HEK293 (cell line): ENCODE data around the gene LYPLA2.

ENCODE experiments used
- CTCF ChIA-PET: fragments of 350-600 bp; formaldehyde crosslinking; extraction: SDS; loops from one replicate; lab custom pipeline; 2021; ENCODE audit warnings: antibody characterized with exemption; lab: Yijun Ruan, JAX
- POLR2A ChIA-PET: fragments of 300-600 bp; formaldehyde crosslinking; extraction: SDS; loops from one replicate; lab custom pipeline; 2020; ENCODE audit warnings: antibody characterized with exemption, inconsistent platforms; lab: Yijun Ruan, JAX
- H3K27ac ChIP-seq: fragments of 200-500 bp; sonication (Bioruptor generic); 2 replicates; pipeline ENCODE4 v1.5.1; 2014; ENCODE audit warnings: low read depth, low read length, control low read depth, inconsistent platforms; ENCODE audit errors: extremely low read depth
- H3K36me3 ChIP-seq, 2 experiments: fragments of 200-500 bp in 1 of 2; sonication (Bioruptor generic) in 1 of 2; 1 replicate in 1 of 2; 2 replicates in 1 of 2; pipeline ENCODE4 v1.5.1; 2014 to 2017; ENCODE audit warnings: inconsistent platforms in 2 of 2, low read length in 2 of 2; ENCODE audit not compliant: control insufficient read depth in 2 of 2, insufficient read depth in 1 of 2
- H3K4me1 ChIP-seq: fragments of 200-500 bp; sonication (Bioruptor generic); 2 replicates; pipeline ENCODE4 v1.5.1; 2014; ENCODE audit warnings: mild to moderate bottlenecking, low read length, inconsistent platforms; ENCODE audit not compliant: control insufficient read depth, insufficient read depth
- H3K4me3 ChIP-seq: 2 replicates; pipeline ENCODE4 v1.5.1; 2011; ENCODE audit warnings: low read depth, mild to moderate bottlenecking, control low read depth, low read length, moderate library complexity
- H3K9me3 ChIP-seq: fragments of 200-500 bp; sonication (Bioruptor generic); 2 replicates; pipeline ENCODE4 v1.5.1; 2014; ENCODE audit warnings: low read depth, low read length, inconsistent platforms; ENCODE audit not compliant: control insufficient read depth, insufficient read depth
- EGR2 ChIP-seq: fragments of 450-650 bp; formaldehyde crosslinking; IDR thresholded peaks from 2 replicates; pipeline ENCODE4 v1.5.1; 2016; ENCODE audit warnings: low read depth, missing biosample characterization, missing genetic modification characterization
- SCRT2 ChIP-seq: fragments of 450-650 bp; formaldehyde crosslinking; IDR thresholded peaks from 2 replicates; pipeline ENCODE4 v1.5.1; 2016; ENCODE audit warnings: missing biosample characterization, missing genetic modification characterization
- TCF7L2 ChIP-seq: IDR thresholded peaks from 2 replicates; pipeline ENCODE4 v1.6.1; 2011; ENCODE audit warnings: low read depth, mild to moderate bottlenecking, inconsistent platforms, low read length, moderate library complexity, borderline replicate concordance
- ZNF146 ChIP-seq: fragments of 450-650 bp; formaldehyde crosslinking; IDR thresholded peaks from 2 replicates; pipeline ENCODE4 v1.5.1; 2016; ENCODE audit warnings: missing biosample characterization, missing genetic modification characterization
- ZNF2 ChIP-seq: fragments of 450-650 bp; formaldehyde crosslinking; IDR thresholded peaks from 2 replicates; pipeline ENCODE4 v1.5.1; 2016; ENCODE audit warnings: missing biosample characterization, missing genetic modification characterization
- ZNF202 ChIP-seq: fragments of 450-650 bp; formaldehyde crosslinking; IDR thresholded peaks from 2 replicates; pipeline ENCODE4 v1.5.1; 2016; ENCODE audit warnings: missing biosample characterization, missing genetic modification characterization, borderline replicate concordance
- ZNF292 ChIP-seq: fragments of 450-650 bp; formaldehyde crosslinking; IDR thresholded peaks from 2 replicates; pipeline ENCODE4 v1.5.1; 2016; ENCODE audit warnings: low read depth, missing biosample characterization, missing genetic modification characterization, borderline replicate concordance
- ZNF423 ChIP-seq: fragments of 450-650 bp; formaldehyde crosslinking; IDR thresholded peaks from 2 replicates; pipeline ENCODE4 v1.5.1; 2016; ENCODE audit warnings: missing biosample characterization, missing genetic modification characterization
- ZNF48 ChIP-seq: fragments of 450-650 bp; formaldehyde crosslinking; IDR thresholded peaks from 2 replicates; pipeline ENCODE4 v1.5.1; 2016; ENCODE audit warnings: missing biosample characterization, missing genetic modification characterization
- ZNF544 ChIP-seq: fragments of 450-650 bp; formaldehyde crosslinking; IDR thresholded peaks from 2 replicates; pipeline ENCODE4 v1.5.0; 2017; ENCODE audit warnings: missing biosample characterization, missing genetic modification characterization
- ZNF571 ChIP-seq: fragments of 450-650 bp; formaldehyde crosslinking; IDR thresholded peaks from 2 replicates; pipeline ENCODE4 v1.5.0; 2017; ENCODE audit warnings: missing biosample characterization, missing genetic modification characterization
- ZNF600 ChIP-seq: fragments of 450-650 bp; formaldehyde crosslinking; IDR thresholded peaks from 2 replicates; pipeline ENCODE4 v1.5.1; 2016; ENCODE audit warnings: missing biosample characterization, missing genetic modification characterization
- ZNF654 ChIP-seq: fragments of 450-650 bp; formaldehyde crosslinking; IDR thresholded peaks from 2 replicates; pipeline ENCODE4 v1.5.1; 2016; ENCODE audit warnings: low read depth, missing biosample characterization, missing genetic modification characterization
- ZNF670 ChIP-seq: fragments of 450-650 bp; formaldehyde crosslinking; IDR thresholded peaks from 2 replicates; pipeline ENCODE4 v1.5.1; 2016; ENCODE audit warnings: missing biosample characterization, missing genetic modification characterization, low read depth
- ZNF777 ChIP-seq: fragments of 450-650 bp; formaldehyde crosslinking; IDR thresholded peaks from 2 replicates; pipeline ENCODE4 v1.5.1; 2017; ENCODE audit warnings: missing biosample characterization, missing genetic modification characterization, borderline replicate concordance
- ZNF830 ChIP-seq: fragments of 450-650 bp; IDR thresholded peaks from 2 replicates; pipeline ENCODE4 v1.5.0; 2018; ENCODE audit warnings: missing biosample characterization, missing genetic modification characterization, low read depth, mild to moderate bottlenecking, moderate library complexity
- ZNF837 ChIP-seq: fragments of 450-650 bp; formaldehyde crosslinking; IDR thresholded peaks from 2 replicates; pipeline ENCODE4 v1.5.1; 2016; ENCODE audit warnings: missing biosample characterization, missing genetic modification characterization
- TF ChIP-seq, protein P1 (sequence below): fragments of 450-650 bp; formaldehyde crosslinking; IDR thresholded peaks from 2 replicates; pipeline ENCODE4 v1.5.1; 2017; ENCODE audit warnings: missing biosample characterization, missing genetic modification characterization
- TF ChIP-seq, protein P2 (sequence below): fragments of 450-650 bp; formaldehyde crosslinking; IDR thresholded peaks from 2 replicates; pipeline ENCODE4 v1.5.1; 2016; ENCODE audit warnings: missing biosample characterization, missing genetic modification characterization, borderline replicate concordance
- TF ChIP-seq, protein P3 (sequence below): fragments of 450-650 bp; formaldehyde crosslinking; IDR thresholded peaks from 2 replicates; pipeline ENCODE4 v1.5.1; 2016; ENCODE audit warnings: missing biosample characterization, missing genetic modification characterization
- TF ChIP-seq, protein P4 (sequence below): fragments of 450-650 bp; formaldehyde crosslinking; IDR thresholded peaks from 2 replicates; pipeline ENCODE4 v1.5.1; 2017; ENCODE audit warnings: missing biosample characterization, missing genetic modification characterization
- TF ChIP-seq, protein P5 (sequence below): fragments of 450-650 bp; formaldehyde crosslinking; IDR thresholded peaks from 2 replicates; pipeline ENCODE4 v1.5.1; 2016; ENCODE audit warnings: missing biosample characterization, missing genetic modification characterization

The LYPLA2 gene

DNA sequence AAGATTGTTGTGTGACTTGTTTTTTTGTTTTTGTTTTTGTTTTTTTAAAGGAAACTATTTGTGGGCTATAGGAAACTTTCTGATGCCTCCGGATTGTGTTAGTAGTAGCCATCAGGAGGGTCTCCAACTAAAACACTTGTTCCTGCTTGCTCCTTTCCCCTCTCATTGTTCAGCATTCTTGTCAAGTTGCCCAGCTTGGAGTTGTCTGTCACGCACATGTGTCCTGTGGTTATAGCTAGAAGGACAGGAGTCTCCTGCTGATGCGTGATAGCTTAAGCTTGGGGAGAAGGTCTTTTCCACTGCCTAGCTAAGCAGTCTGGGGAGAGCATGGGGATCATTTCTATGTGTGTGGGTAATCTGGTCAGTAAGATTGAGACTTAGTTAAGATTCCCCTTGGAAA lies 3.2 kb upstream of the LYPLA2 start:
- peaks cover 9% of the 10 kb centered on the region; the same call in 1 of the 2 replicates for H3K4me1 ChIP-seq
- TF ChIP-seq, protein P1, sequence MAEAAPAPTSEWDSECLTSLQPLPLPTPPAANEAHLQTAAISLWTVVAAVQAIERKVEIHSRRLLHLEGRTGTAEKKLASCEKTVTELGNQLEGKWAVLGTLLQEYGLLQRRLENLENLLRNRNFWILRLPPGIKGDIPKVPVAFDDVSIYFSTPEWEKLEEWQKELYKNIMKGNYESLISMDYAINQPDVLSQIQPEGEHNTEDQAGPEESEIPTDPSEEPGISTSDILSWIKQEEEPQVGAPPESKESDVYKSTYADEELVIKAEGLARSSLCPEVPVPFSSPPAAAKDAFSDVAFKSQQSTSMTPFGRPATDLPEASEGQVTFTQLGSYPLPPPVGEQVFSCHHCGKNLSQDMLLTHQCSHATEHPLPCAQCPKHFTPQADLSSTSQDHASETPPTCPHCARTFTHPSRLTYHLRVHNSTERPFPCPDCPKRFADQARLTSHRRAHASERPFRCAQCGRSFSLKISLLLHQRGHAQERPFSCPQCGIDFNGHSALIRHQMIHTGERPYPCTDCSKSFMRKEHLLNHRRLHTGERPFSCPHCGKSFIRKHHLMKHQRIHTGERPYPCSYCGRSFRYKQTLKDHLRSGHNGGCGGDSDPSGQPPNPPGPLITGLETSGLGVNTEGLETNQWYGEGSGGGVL (tag by site-specific recombination) = no peak
- TF ChIP-seq ZNF2 (no peak), SCRT2 (no peak), ZNF600 (tag by site-specific recombination) (no peak), ZNF423 (tag by site-specific recombination) (no peak), ZNF777 (tag by site-specific recombination) (no peak), EGR2 (tag by site-specific recombination) (no peak), ZNF544 (no peak), ZNF654 (no peak)
- TF ChIP-seq, protein P2, sequence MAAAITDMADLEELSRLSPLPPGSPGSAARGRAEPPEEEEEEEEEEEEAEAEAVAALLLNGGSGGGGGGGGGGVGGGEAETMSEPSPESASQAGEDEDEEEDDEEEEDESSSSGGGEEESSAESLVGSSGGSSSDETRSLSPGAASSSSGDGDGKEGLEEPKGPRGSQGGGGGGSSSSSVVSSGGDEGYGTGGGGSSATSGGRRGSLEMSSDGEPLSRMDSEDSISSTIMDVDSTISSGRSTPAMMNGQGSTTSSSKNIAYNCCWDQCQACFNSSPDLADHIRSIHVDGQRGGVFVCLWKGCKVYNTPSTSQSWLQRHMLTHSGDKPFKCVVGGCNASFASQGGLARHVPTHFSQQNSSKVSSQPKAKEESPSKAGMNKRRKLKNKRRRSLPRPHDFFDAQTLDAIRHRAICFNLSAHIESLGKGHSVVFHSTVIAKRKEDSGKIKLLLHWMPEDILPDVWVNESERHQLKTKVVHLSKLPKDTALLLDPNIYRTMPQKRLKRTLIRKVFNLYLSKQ (tag by site-specific recombination) = no peak
- TF ChIP-seq, protein P3, sequence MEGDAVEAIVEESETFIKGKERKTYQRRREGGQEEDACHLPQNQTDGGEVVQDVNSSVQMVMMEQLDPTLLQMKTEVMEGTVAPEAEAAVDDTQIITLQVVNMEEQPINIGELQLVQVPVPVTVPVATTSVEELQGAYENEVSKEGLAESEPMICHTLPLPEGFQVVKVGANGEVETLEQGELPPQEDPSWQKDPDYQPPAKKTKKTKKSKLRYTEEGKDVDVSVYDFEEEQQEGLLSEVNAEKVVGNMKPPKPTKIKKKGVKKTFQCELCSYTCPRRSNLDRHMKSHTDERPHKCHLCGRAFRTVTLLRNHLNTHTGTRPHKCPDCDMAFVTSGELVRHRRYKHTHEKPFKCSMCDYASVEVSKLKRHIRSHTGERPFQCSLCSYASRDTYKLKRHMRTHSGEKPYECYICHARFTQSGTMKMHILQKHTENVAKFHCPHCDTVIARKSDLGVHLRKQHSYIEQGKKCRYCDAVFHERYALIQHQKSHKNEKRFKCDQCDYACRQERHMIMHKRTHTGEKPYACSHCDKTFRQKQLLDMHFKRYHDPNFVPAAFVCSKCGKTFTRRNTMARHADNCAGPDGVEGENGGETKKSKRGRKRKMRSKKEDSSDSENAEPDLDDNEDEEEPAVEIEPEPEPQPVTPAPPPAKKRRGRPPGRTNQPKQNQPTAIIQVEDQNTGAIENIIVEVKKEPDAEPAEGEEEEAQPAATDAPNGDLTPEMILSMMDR (tag by site-specific recombination) = no peak
- TF ChIP-seq, all 188 proteins: peak for 0
- peaks cover 27 to 62% of the 10 kb centered on the region in 2 experiments for H3K36me3 ChIP-seq
- no peaks in the 10 kb centered on the region for H3K9me3 ChIP-seq
- H3K4me3 ChIP-seq = no peak overlapping the region
- ChIA-PET CTCF (interaction anchor here (1.3 to 1.5 kb wide), 2 partner anchors 22 to 67 kb away, joined by 4 read pairs; no protein-coding TSS in a partner anchor), POLR2A (interaction anchor here (0.7 to 8.9 kb wide), 2 partner anchors 9 to 717 kb away, joined by 3 to 101 read pairs; partner anchors contain the start of gene PITHD1)
- no peak overlapping the region for H3K27ac ChIP-seq

DNA sequence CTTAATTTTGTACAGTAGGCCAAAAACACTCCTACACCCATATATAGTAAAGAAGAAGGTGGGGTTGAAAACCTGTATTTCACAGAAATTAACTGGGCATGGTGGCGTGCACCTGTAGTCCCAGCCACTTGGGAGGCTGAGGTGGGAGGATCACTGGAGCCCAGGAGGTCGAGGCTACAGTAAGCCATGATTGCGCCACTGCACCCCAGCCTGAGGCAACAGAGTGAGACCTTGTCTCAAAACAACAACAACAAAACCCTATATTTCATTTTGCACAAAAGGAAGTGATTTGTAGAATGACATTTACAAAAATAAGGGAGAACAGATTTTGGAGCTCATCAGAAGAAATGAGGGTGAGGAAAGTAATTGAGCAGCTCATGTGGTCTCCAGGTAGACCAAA lies 2.2 kb upstream of the LYPLA2 start:
- peaks cover 21 to 67% of the 10 kb centered on the region in 2 experiments for H3K36me3 ChIP-seq
- H3K27ac ChIP-seq = 0 out of 2 replicates have a peak overlapping the region, but pooled peaks have one; percentile 11
- ChIA-PET POLR2A (interaction anchor here (0.7 to 8.9 kb wide), 3 partner anchors 10 to 716 kb away, joined by 3 to 101 read pairs (median 4); partner anchors contain the start of gene PITHD1), CTCF (interaction anchor here (1.5 kb wide), 1 partner anchor 21 kb away, joined by 4 read pairs; no protein-coding TSS in a partner anchor)
- no peaks in the 10 kb centered on the region for H3K9me3 ChIP-seq
- no peak for TF ChIP-seq EGR2 (tag by site-specific recombination)
- no peak for TF ChIP-seq ZNF292 (tag by site-specific recombination)
- no peak for TF ChIP-seq ZNF48 (tag by site-specific recombination)
- no peak for TF ChIP-seq ZNF830 (tag by site-specific recombination)
- TF ChIP-seq, protein P4, sequence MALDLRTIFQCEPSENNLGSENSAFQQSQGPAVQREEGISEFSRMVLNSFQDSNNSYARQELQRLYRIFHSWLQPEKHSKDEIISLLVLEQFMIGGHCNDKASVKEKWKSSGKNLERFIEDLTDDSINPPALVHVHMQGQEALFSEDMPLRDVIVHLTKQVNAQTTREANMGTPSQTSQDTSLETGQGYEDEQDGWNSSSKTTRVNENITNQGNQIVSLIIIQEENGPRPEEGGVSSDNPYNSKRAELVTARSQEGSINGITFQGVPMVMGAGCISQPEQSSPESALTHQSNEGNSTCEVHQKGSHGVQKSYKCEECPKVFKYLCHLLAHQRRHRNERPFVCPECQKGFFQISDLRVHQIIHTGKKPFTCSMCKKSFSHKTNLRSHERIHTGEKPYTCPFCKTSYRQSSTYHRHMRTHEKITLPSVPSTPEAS (tag by site-specific recombination) = no peak
- no peak for TF ChIP-seq ZNF837 (tag by site-specific recombination)
- TF ChIP-seq ZNF571 (tag by site-specific recombination) = no peak
- TF ChIP-seq ZNF202 = no peak
- no peak for TF ChIP-seq ZNF670 (tag by site-specific recombination)
- no peak for TF ChIP-seq TCF7L2
- TF ChIP-seq, protein P5, sequence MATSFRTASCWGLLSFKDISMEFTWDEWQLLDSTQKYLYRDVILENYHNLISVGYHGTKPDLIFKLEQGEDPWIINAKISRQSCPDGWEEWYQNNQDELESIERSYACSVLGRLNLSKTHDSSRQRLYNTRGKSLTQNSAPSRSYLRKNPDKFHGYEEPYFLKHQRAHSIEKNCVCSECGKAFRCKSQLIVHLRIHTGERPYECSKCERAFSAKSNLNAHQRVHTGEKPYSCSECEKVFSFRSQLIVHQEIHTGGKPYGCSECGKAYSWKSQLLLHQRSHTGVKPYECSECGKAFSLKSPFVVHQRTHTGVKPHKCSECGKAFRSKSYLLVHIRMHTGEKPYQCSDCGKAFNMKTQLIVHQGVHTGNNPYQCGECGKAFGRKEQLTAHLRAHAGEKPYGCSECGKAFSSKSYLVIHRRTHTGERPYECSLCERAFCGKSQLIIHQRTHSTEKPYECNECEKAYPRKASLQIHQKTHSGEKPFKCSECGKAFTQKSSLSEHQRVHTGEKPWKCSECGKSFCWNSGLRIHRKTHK (tag by site-specific recombination) = no peak
- no peak for TF ChIP-seq ZNF146 (tag by site-specific recombination)
- H3K4me3 ChIP-seq = no peak overlapping the region
- peaks cover 9% of the 10 kb centered on the region; the same call in 1 of the 2 replicates for H3K4me1 ChIP-seq
